OCI-LY3 (cell line): ENCODE data around the gene NRDC.

Experiments
- CTCF ChIP-seq: fragments of 200-600, 300-600 bp; sonication (generic); IDR thresholded peaks from 2 replicates; pipeline ENCODE4 v1.5.1; 2014; ENCODE audit warnings: antibody characterized with exemption, low read length, low read depth
- EZH2phosphoT487 ChIP-seq: fragments of 200-600 bp; shearing (Covaris generic); IDR thresholded peaks from 2 replicates; pipeline ENCODE4 v1.6.1; 2018; ENCODE audit warnings: antibody characterized with exemption, mixed run types, low read depth

DNA sequence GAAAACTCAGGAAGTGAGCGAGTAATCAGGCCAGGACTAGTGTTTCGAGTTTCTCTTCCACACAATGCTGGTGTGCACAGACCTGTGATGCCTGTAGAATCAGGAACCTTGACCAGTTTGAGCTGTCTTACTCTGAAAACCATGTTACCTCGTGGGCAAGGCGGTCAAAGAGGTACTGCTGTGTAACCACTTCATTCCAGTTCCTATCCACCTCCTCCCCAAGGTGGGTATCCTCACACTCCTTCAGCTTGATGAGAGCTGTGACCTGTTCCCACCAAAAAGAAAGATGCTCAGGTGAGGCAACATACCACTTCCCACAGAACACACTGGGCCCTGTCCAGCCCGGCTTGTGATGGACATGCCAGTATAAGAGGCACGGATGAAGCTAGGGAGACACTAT lies 88.1 kb downstream of the NRDC start:
- TF ChIP-seq CTCF (no peak), EZH2phosphoT487 (no peak)
